Hematopoietic multipotent progenitor cell treated with erythropoietin and hydrocortisone succinate and interleukin-3 and kit ligand, for 8 days (in vitro differentiated cells): ENCODE data around the gene ZNF775.
A peak's percentile ranks its signal among the peaks of the same experiment; 100 is the strongest.

Experiments used
- DNase-seq: peaks from one replicate; pipeline ENCODE4 v3.0.0-alpha.2; 2015

ZNF775 gene

DNA sequence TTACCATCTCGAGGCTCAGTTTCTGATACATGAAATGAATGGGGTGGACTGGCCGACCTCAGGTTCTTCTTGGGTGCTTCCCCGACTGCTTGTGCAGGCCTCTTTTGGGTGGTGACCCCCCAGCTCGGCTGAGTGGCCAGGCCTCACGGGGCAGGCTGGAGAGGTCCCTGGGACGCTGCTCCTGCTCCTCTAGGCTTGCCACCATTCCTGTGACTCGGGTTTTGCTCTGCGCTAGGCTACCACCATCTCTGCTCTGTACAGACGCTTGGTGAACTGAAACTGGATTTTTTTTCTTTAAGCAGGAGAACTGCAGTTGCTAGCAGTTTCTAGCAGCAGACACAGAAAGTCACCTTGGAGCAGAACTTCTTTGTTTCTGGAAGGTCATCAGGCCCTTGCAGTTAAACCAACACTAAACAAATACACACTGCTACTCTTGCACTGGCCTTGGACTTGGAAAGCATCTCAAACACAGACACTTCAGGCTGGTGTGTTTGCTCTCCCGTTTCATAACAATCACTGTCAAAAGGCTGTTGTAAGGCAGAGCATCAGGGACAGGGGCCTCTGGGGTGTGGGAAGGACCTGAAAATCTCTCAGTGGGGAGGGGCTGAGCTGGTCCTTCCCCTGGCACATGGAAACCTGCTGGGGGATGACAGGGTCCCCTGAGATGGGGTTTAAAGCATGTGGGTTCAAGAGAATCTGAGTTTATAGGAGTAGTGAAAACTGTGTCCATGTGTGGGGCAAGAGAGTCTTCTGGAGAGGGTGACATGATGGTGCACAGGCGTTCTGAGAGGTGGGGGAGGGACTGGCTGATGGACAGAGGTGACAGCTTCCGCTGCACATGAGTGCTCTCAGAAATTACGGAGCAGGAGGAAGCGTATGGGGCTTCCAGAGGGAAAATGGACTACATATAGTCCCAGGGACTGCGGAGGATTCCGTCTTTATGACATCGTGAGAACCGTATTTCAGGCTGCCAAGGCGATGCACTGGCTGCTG, 36.3 kb downstream of the ZNF775 start:
- DNase-seq: no peak

DNA sequence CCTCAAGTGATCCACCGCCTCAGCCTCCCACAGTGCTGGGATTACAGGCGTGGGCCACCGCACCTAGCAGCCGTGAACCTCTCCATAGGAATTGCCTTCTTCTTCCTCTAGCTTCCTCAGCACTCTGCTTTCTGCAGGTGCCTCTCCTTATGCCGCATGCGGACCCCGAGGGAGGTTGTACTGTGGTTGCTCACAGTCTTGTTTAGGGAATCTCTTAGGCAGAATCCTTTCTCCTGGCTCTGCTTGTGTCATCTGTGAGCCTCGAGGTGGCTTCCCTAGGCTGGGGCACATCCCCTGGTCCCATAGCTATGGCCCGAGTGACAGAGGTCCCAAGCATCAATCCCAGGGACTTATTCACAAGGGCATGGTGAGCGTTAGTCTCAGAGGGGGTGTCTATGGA, 38.1 kb downstream of the ZNF775 start:
- DNase-seq: no peak

DNA sequence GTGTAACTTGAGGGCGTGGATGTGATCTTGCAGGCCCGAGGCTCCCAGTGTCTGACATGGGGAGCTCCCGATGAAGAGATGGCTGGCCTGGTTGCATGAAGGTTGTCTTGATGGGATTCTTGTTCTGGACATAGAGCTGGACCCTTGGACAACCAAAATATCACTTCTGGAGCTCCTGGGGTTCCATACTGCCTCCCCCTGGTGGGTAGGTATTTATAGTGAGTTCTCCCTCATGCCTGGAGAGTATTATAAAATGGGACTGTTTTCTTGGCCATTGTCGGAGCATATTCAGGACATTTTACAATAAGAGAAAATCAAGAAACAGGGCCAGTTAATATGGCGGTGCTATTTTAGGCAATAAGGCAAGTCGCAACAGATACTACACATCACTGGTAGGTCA, 38.7 kb downstream of the ZNF775 start:
- no peak for DNase-seq

DNA sequence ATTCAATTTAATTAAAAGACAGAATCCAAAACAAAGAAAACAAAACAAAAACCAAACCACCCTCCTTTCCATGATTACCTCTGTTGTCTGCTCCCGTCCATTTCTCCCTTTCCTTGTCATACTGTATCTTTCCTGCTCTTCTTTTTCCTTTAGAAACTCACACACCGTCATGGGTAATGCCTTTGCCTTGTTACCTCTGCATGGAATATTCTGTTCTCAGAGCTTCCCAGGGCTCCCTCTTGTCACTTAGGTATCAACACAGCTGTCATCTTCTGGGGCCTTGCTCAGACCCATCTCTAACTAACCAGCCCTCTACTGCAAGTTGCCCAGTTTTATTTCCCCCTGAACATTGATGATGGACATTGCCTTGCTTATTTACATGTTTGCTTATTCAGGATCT, 41.1 kb downstream of the ZNF775 start:
- no peak for DNase-seq

DNA sequence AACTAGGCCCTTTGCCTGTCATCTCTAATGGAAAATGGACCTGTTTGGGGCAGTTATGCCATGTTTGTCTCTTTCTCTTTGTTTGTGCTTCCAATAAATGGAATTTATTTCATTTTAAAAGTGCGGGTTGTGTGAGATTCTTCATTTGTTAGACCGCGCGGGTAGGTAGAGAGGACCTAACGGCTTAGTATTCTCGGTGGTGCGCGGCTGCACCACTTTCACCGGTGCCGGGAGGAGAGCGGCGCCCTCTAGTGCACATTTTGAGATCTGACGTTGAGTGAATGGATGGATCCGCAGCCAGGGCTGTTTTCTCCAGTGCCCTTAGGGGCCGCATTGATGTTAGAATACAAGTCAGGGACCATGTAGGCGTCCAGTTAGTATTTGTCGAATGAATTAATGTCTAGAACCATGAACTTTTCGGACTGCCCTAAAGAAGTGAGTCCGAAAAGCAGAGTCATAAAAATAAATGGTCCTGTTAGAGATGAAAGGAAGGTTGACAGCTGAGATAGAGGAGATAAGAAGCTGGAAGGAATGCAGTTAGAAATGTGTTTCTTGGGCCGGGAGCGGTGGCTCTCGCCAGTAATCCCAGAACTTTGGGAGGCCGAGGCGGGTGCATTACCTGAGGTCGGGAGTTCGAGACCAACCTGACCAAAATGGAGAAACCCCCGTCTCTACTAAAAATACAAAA, 42.0 kb downstream of the ZNF775 start:
- peak; percentile 81 for DNase-seq

DNA sequence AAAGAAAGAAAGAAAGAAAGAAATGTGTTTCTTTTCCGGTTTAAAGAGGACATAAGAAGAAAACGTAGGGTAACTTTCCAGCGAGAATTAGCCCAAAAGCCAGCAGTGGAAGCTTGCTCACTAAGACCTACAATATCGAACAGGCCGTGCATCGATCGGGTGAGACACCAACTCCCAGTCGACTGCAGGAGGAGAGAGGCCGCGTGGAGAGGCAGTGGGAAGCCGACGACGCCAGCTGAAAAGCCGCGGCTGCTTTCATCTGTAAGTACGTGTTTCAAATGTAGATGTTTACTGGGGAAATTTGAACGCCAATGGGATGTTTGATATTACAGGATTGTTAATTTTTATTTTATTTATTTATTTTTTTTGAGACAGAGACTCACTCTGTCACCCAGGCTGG, 42.7 kb downstream of the ZNF775 start:
- DNase-seq: no peak

DNA sequence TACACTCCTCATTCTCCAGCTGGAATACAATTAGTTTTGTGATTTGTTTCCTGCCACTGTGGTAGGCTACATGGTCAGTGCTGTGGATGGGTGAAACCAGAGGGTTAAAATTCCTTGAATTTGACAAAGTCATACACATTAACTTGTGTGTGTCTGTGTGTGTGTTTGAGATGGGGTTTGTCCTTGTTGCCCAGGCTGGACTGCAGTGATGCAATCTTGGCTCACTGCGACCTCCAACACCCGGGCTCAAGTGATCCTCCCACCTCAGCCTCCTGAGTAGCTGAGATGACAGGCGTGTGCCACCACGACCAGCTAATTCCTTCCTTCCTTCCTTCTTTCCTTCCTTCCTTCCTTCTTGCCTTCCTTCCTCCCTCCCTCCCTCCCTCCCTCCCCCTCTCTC, 46.5 kb downstream of the ZNF775 start:
- no peak for DNase-seq

DNA sequence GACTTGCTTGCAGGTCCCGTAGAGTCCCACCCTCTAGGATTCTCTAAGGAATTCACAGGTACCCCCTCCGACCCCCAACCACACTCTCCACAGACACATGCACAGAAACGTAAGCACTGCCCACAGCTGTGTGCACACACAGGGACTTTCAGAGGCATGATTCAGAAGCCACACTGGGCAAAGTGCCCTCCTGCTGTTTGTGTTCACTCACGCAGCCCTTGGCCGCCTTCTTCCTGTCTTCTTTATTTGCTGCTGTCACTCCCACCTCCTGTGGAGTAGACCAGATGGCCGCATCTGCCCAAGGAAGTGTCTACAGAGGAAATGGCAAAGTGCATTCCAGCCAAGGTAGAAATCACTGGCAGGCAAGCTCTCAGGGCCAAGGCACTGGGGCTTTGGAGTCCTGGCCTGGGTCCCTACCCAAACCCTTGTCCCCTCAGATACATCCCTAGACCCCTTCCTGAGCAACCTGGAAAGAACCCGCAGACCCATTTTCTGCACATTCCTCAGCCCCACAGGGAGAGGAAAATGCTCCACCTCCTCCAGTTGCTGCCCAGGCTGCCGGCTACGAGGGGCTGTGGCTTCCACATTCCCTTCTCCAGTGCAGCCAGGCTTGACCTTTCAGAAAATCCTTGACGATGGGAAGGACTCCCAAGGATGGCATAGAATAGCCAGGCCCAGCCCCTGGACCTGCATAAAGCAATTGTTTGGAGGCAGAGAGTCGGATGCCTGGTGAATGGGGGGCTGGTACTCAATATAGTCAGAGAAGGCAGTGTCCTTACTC, 49.7 kb downstream of the ZNF775 start:
- DNase-seq: no peak

DNA sequence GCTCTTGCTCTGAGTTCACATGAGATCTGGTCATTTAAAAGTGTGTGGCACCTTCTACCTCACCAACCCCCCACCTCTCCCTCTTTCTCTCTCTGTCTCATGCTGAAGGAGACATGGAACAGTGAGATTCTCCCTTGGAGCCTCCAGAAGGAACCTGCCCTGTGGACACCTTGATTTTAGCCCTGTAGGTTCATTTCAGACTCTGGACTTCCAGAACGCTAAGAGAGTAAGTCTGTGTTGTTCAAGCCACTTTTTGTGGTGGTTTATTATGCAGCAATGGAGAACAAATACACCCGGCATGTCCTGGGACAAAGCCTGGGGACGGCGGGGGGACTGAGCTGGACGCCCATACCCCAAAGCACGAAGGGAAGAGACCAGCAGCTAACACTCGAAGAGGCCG, 50.6 kb downstream of the ZNF775 start:
- DNase-seq: no peak

DNA sequence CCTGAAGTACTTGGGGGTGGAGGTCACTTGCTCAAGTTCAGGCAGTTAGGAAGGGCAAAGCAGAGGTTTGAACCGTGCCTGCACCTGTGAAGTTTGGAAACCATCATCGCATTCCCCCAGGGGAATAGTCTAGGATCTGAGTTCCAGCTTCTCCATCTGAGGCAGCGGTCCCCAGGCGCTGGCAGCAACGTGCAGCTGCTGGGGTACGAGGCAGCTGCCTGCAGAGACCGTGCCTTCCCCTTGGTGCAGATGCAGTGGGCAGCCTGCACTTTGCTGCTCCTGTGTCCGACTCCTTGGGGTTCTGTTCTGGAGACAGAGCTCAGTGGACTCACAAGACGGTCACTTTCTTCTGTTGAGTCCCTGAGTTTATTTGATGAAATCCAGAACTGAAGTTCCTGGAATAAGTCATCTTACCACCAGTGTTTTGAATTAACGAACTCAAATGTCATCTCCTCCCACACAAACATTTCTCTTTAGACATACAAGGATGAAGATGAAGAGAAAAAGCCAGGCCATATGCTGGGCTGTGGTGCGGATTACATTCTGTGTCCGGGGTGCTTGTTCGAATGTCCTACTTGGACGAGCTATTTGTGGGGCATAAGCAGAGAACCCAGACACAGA, 51.4 kb downstream of the ZNF775 start:
- DNase-seq: no peak

DNA sequence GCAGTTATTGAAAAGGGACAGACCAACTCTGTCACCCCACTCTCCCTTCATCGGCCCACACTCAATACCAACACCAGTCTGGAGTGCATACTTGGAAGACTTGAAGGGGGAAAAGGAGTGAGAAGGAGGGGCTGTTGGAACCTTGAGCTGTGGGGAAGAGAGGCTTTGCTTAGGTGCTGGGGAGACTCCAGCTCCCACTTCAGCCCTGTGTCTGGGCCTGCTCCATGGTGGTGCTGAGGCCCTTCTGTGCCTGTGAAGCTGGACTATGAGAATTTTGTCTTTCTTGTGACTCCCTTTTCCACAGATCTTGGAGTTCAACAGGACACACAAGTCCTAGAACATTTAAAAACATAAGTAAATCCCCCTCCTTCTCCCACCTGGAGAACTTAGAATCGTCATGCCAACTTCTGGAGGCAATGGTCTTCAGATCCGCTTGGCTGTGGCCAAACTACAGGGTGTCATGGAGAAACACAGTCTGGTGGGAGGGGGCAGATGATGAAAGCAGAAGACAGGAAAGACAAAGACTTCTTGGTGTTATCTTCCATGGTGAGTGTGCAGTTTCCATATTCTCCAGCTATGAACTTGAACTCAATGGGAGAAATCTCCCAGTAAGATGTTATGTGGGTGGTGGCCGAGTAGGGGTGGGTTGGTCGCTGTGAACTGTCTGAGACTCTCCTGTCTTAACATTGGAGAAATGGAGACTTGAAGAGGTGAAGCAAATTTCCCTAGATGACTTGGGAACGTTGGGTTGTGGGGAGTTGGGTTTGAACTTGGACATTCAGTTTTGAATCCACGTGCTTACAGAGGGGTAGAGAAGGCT, 52.9 kb downstream of the ZNF775 start:
- no peak for DNase-seq

DNA sequence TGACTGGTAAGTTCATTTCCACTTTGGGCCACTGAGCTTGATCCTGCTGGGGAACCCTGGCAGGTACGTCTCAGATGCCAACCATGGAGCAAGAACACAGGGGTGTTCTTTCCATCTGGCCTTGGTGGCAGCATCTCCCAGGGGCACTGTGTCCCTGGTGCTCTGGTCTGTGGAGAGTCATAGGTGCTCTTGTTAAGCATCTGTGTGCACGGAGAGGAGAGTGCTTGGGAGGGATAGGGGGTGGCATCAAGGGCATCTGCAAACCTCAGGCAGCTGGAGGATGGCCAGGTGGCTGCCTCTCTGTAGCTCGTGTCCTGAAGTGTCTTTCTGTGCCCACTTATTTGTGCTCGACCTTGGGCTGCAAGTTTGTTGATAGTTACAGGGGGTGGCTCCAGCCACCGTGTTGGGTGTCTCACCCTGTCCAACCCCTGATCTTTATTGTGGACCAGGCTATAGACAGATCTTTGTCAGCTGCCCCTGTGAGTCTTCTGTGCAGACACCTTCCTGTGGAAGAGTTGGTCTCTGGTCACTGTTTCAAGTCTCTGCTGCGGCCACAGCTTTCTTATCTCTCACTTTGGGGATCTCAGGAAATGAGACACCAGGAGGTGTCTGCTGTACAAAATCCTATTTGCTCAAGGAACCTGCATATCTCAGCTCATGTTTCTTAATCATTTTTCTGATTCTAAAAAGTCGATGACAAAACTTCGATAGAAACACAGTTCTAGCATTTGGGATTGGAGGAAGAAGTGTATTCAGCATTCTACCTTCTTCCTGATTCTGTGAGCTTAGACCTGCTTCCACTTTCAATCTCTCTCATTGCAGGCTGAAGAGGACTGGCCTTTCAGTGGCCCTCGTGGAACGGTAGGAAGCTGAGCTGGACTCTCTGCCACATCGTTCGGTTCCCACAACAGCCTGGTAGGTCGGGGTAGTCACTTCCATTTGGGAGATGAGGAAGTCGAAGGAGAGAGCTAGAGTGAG, 54.1 kb downstream of the ZNF775 start:
- DNase-seq: no peak

DNA sequence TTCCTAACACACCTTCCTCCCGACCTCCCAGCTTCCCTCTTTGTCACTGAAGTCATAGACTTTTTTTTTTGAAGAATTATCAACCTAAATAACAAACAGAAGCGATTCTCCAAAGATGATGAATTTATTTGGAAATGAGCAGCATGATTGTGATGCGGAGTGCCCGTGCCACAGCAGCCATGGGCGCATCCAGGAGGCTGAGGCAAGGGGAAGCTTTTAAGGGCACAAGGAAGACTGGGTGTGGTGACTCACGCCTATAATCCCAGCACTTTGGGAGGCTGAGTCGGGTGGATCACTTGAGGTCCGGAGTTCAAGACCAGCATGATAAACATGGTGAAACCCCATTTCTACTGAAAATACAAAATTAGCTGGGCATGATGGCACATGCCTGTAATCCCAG, 55.1 kb downstream of the ZNF775 start:
- no peak for DNase-seq

DNA sequence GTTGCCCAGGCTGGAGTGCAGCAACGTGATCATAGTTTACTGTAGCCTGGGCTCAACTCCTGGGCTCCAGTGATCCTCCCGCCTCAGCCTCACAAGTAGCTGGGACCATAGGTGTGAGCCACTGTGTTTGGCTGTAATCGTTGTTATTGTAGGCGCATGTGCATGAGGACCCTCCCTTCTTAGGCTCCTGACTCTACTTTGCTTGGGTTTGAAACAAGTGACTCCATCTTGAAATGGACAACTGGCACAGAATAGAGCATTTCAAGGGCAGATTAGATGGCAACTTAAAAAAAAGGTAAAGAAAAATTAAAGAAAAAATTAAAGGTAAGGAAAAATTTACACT, 55.9 kb downstream of the ZNF775 start:
- DNase-seq: no peak

DNA sequence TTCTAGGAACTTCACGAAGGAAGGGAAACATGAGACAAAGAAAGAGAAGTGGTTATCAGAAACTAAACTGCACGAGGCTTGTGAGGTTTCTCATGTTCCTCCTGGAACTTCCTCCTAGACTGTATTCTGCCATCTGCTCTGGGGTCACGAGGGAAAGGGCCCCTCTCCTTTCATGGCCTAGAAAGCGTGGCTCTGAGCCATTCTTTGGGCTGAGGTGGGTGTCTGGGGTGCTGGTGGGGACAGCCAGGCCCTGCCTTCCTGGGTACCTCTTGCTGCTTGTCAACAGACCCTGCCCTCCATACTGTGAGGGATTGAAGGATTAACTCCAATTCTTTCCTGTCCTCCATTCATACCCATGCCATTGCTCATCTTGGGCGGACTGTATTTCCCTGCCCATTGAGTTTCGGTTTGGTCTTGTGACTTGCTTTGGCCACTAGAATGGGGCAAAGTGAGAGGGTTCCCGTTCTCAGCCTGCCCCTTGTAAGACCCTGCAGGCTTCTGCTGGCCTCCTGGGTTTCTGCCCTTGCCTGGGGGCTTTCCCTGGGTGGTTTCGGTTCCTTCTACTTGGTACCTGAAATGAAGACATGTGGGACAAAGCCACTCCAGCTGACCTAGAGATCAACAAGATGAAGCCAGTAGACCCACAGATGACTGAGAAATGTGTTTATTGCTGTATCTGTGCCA, 56.4 kb downstream of the ZNF775 start:
- no peak for DNase-seq

DNA sequence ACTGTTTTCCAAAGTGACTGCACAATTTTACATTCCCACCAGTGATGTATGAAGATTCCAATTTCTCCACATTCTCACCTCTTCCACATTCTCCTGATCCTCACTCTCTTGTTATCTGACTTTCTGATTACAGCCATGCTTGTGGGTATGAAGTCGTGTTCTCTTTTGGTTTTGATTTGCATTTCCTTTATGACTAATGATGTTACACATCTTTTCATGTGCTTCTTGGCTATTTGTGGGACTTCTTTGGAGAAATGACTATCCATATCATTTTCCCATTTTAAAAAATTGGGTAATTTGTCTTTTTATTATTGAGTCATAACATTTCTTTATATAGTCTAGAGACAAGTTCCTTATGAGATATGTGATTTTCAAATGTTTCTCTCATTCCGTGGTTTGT, 60.8 kb downstream of the ZNF775 start:
- no peak for DNase-seq

DNA sequence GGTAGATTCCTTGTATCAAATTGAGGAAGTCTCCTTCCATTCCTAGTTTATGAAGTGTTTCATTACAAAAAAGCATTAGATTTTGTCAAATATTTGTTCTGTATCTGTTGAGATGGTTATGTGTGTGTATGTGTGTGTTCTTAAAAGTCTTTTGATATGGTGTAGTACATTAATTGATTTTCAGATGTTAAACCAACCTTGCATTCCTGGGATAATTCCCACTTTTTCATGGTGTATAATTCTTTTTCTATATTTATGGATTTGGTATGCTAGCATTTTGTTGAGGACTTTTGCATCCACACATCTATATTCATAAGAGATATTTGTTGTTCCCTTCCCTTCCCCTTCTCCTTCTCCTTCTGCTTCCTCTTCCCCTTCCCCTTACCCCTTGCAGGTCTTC, 62.4 kb downstream of the ZNF775 start:
- DNase-seq: no peak

DNA sequence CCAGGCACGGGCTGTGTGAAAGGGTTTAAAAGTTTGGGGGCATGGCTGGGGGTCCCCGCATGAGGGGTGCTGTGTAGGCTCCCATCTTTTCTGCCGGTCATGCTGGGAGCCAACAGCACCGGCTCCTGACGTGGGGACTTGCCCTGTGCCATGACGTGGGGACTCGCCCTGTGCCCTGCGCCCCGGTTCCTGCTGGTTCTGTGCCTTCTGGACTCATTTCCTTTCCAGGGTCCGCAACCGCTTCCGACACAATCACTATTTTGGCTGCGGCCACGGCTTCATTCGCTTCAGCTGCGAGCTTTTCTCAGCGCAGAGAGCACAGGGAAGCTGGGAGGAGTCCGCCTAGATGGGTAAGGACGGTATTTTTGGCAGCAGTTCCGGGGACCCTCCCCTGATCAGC, 63.7 kb downstream of the ZNF775 start:
- DNase-seq: no peak

DNA sequence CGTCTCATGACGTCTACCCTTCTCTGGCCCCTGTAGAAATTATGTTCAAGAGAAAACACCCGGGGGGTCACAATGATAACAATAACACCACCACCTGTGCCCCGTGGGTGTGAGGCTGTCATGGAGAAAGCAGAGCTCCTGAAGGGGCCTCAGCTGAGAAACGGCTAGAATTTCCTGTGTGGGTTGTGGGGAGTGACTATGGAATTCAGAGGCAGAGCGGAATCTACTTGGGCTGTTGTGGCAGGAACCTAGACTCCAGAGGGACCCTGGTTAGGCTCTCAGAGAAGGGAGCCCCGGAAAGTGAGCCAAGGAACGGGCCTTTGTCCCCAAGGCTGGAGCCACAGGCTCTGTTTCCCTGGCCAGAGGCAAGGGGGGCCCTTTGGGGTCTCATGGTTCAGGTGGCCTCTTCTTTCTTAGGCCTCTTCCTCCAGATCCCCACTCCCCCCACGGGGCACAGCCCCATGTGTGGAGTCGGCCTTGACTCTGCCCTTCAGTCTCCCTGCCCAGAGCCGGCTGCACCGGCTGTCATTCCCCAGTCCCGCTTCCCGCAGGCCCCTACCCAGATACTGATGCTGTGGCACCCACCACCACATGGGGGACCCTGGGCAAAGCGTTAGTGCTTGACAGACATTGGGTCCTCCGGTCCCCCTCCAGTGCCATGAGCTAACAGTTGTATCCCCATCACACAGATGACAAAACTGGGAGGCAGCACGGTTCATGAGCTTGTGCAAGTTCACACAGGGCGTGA, 64.8 kb downstream of the ZNF775 start:
- no peak for DNase-seq
